B cell (primary cell): ENCODE data around the gene KRT35. TPM values are rescaled to one million over a fixed set of nuclear protein-coding genes. Genes with fewer than 3 reads are reported as not detected.

Experiments
- ATAC-seq: fragments of 200-7000 bp; cut with Tn5 transposase; one replicate; pipeline ENCODE4 v1.10.0; 2021; ENCODE audit warnings: low read depth, mild to moderate bottlenecking, moderate number of reproducible peaks, moderate library complexity
- CTCF ChIA-PET: fragments of 350-600 bp; sonication (Branson Sonifier 250); formaldehyde crosslinking; loops from one replicate; lab custom pipeline; 2021; ENCODE audit warnings: antibody characterized with exemption, inconsistent platforms; lab: Charles Lee
- POLR2A ChIA-PET: fragments of 350-600 bp; sonication (Branson Sonifier 250); formaldehyde crosslinking; loops from one replicate; lab custom pipeline; 2021; ENCODE audit warnings: antibody characterized with exemption; lab: Charles Lee
- DNase-seq: peaks from one replicate; pipeline ENCODE4 v3.0.0; 2013
- H2AFZ ChIP-seq: 2 replicates; pipeline ENCODE4 v1.6.1; 2012; ENCODE audit warnings: mild to moderate bottlenecking, low read depth, low read length; ENCODE audit not compliant: insufficient read depth, poor library complexity, severe bottlenecking
- H3K27ac ChIP-seq, 2 donors: 1 replicate in 1 of 2; 2 replicates in 1 of 2; pipeline ENCODE4 v1.5.1; 2012 to 2013; ENCODE audit warnings: low read length in 2 of 2, mild to moderate bottlenecking in 2 of 2, moderate library complexity in 1 of 2
- H3K27me3 ChIP-seq, 4 experiments: fragments of 200-600 bp in 1 of 4; sonication (generic) in 1 of 4; replicated peaks in 1 of 4; 1 replicate in 2 of 4; 2 replicates in 2 of 4; pipeline versions ENCODE4 v1.6.1 to v1.7.0; 2013 to 2016; ENCODE audit warnings: low read length in 3 of 4, mild to moderate bottlenecking in 2 of 4, mixed read lengths in 1 of 4, moderate library complexity in 1 of 4; ENCODE audit not compliant: insufficient read depth in 4 of 4, control insufficient read depth in 3 of 4; ENCODE audit errors: control extremely low read depth in 1 of 4
- H3K36me3 ChIP-seq, 2 experiments: replicated peaks in 1 of 2; 1 replicate in 1 of 2; 2 replicates in 1 of 2; pipeline versions ENCODE4 v1.6.1 to v1.7.1; 2013; ENCODE audit warnings: low read length in 1 of 2; ENCODE audit not compliant: insufficient read depth in 2 of 2, control insufficient read depth in 1 of 2; ENCODE audit errors: control extremely low read depth in 1 of 2, extremely low read depth in 1 of 2
- H3K4me1 ChIP-seq, 2 donors: fragments of 200-600 bp in 1 of 2; sonication (generic) in 1 of 2; 1 replicate in 1 of 2; 2 replicates in 1 of 2; pipeline versions ENCODE4 v1.5.1 to v1.6.1; 2013 to 2017; ENCODE audit warnings: low read length in 2 of 2; ENCODE audit not compliant: control insufficient read depth in 2 of 2, insufficient read depth in 2 of 2
- H3K4me2 ChIP-seq: replicated peaks from 2 replicates; pipeline ENCODE3; 2012; ENCODE audit warnings: mild to moderate bottlenecking, low read depth, low read length; ENCODE audit not compliant: poor library complexity, severe bottlenecking
- H3K4me3 ChIP-seq, 5 experiments: fragments of 200-600 bp in 1 of 5; sonication (generic) in 1 of 5; 1 replicate in 3 of 5; 2 replicates in 2 of 5; pipeline versions ENCODE4 v1.5.1 to v1.7.0; 2011 to 2016; ENCODE audit warnings: low read length in 4 of 5, mild to moderate bottlenecking in 4 of 5, low read depth in 2 of 5, control low read depth in 1 of 5, moderate library complexity in 1 of 5; ENCODE audit not compliant: insufficient read depth in 1 of 5; ENCODE audit errors: control extremely low read depth in 1 of 5, extremely low read depth in 1 of 5
- H3K79me2 ChIP-seq: fragments of 200-600 bp; sonication (generic); one replicate; pipeline ENCODE4 v1.6.0; 2016; ENCODE audit warnings: low read length; ENCODE audit not compliant: control insufficient read depth, insufficient read depth
- H3K9ac ChIP-seq: fragments of 200-600 bp; sonication (generic); 2 replicates; pipeline ENCODE4 v1.6.1; 2017; ENCODE audit warnings: mild to moderate bottlenecking, low read length, moderate library complexity
- H3K9me3 ChIP-seq, 3 donors: one replicate each; pipeline versions ENCODE4 v1.6.1 to v1.7.1; 2013; ENCODE audit warnings: low read length in 2 of 3; ENCODE audit not compliant: control insufficient read depth in 2 of 3, insufficient read depth in 1 of 3; ENCODE audit errors: control extremely low read depth in 1 of 3
- H4K20me1 ChIP-seq: 2 replicates; pipeline ENCODE4 v1.6.0; 2012; ENCODE audit warnings: mild to moderate bottlenecking, low read length; ENCODE audit not compliant: insufficient read depth, control insufficient read depth, poor library complexity, severe bottlenecking
- H3K27ac Mint-ChIP-seq: one replicate; pipeline ENCODE4 v1.8.0; 2021; ENCODE audit warnings: mixed read lengths
- H3K27me3 Mint-ChIP-seq: one replicate; pipeline ENCODE4 v1.8.0; 2021; ENCODE audit warnings: mixed read lengths
- H3K4me1 Mint-ChIP-seq: one replicate; pipeline ENCODE4 v1.8.0; 2021; ENCODE audit warnings: mixed read lengths
- H3K4me3 Mint-ChIP-seq: one replicate; pipeline ENCODE4 v1.8.0; 2021; ENCODE audit warnings: mixed read lengths
- H3K9me3 Mint-ChIP-seq: one replicate; pipeline ENCODE4 v1.8.0; 2022; ENCODE audit warnings: mixed read lengths; ENCODE audit not compliant: insufficient read depth
- CTCF ChIP-seq: fragments of 200-600 bp; IDR thresholded peaks from one replicate; pipeline ENCODE4 v1.8.0; 2022; ENCODE audit warnings: antibody characterized with exemption, mild to moderate bottlenecking
- EZH2 ChIP-seq: IDR thresholded peaks from 2 replicates; pipeline ENCODE4 v1.6.1; 2012; ENCODE audit warnings: borderline replicate concordance, low read depth, mild to moderate bottlenecking, moderate library complexity, low read length; ENCODE audit not compliant: insufficient read depth, poor library complexity, severe bottlenecking
- WGBS: methylation state at CpG from one replicate; pipeline ENCODE4 v1.1.5; 2013; ENCODE audit warnings: missing lambda C conversion rate; ENCODE audit not compliant: insufficient coverage; 5-methylcytosine and 5-hydroxymethylcytosine counted together
- intact Hi-C: fragments of 100-400 bp; cut with micrococcal nuclease; formaldehyde crosslinking; loops from one replicate; pipeline ENCODE4 v1.10.0; 2022
- polyA plus RNA-seq: library from polyadenylated mRNA; depleted of rRNA; stranded (reverse); fragments of >200 nt; gene quantifications from 2 replicates; pipeline ENCODE4 v1.2.3, GENCODE V29; 2012
- total RNA-seq, 2 donors: library from RNA; stranded (reverse); fragments of 120-200 nt in 1 of 2; gene quantifications; 1 replicate in 1 of 2; 2 replicates in 1 of 2; pipeline versions ENCODE4 v1.2.3 to v1.2.4, GENCODE V29; 2013 to 2022

Gene KRT35
- total and polyA plus RNA-seq, 2 donors (not counting 1 experiment from before 2014, with no cell fraction given) = not detected

GRCh38 chr17:41529491-41529915 lies 48.6 kb upstream of the KRT35 start:
- Histone ChIP-seq H3K4me1 (peaks cover 13 to 16% of the 10 kb centered on the region in 2 donors), H4K20me1 (no peaks in the 10 kb centered on the region), H3K9ac (no peak overlapping the region), H3K4me3 (no peak overlapping the region), H3K9me3 (peaks cover 0 to 7% (median 0%) of the 10 kb centered on the region in 3 donors), H3K36me3 (no peaks in the 10 kb centered on the region), H2AFZ (no peak overlapping the region), H3K4me2 (no peak overlapping the region), H3K27me3 (peaks cover 0 to 47% (median 16%) of the 10 kb centered on the region in 4 experiments), H3K27ac (no peak overlapping the region), H3K79me2 (no peaks in the 10 kb centered on the region)
- TF ChIP-seq CTCF = no peak
- TF ChIP-seq EZH2 = no peak
- H3K4me3 Mint-ChIP-seq = no peak overlapping the region
- H3K4me1 Mint-ChIP-seq = peaks cover 9% of the 10 kb centered on the region
- no peaks in the 10 kb centered on the region for H3K9me3 Mint-ChIP-seq
- CTCF ChIA-PET = no interaction called here
- no peak overlapping the region for H3K27ac Mint-ChIP-seq
- no peak for DNase-seq
- WGBS = 58% methylated on average over 4 of the region's 5 CpGs
- POLR2A ChIA-PET = no interaction called here
- intact Hi-C loops = no loop called here
- ATAC-seq = no peak
- peaks cover 60% of the 10 kb centered on the region for H3K27me3 Mint-ChIP-seq

GRCh38 chr17:41528959-41529353 lies 48.0 kb upstream of the KRT35 start:
- Histone ChIP-seq H3K9ac (no peak overlapping the region), H3K4me2 (no peak overlapping the region), H3K9me3 (peaks cover 0 to 7% (median 0%) of the 10 kb centered on the region in 3 donors), H3K27me3 (peaks cover 0 to 47% (median 16%) of the 10 kb centered on the region in 4 experiments), H3K27ac (no peak overlapping the region), H3K79me2 (no peaks in the 10 kb centered on the region), H4K20me1 (no peaks in the 10 kb centered on the region), H2AFZ (no peak overlapping the region), H3K4me3 (no peak overlapping the region), H3K4me1 (peaks cover 13 to 16% of the 10 kb centered on the region in 2 donors), H3K36me3 (no peaks in the 10 kb centered on the region)
- H3K4me3 Mint-ChIP-seq = peak overlapping the region; percentile 18
- H3K27me3 Mint-ChIP-seq = peaks cover 63% of the 10 kb centered on the region
- intact Hi-C loops = no loop called here
- ATAC-seq (no peak), DNase-seq (no peak)
- TF ChIP-seq EZH2 = no peak
- TF ChIP-seq CTCF = no peak
- CTCF ChIA-PET = no interaction called here
- POLR2A ChIA-PET = no interaction called here
- H3K27ac Mint-ChIP-seq = no peak overlapping the region
- no peaks in the 10 kb centered on the region for H3K9me3 Mint-ChIP-seq
- 39% methylated on average over 10 of the region's 10 CpGs for WGBS
- peaks cover 9% of the 10 kb centered on the region for H3K4me1 Mint-ChIP-seq
